Peyer's patch (tissue), 4 donors: ENCODE measurements around the gene C10orf53.

ENCODE experiments used
- POLR2A ChIP-seq, 2 donors: fragments of 450-650 bp; IDR thresholded peaks; one replicate each; pipeline ENCODE4 v1.5.1; 2017; ENCODE audit warnings: antibody characterized with exemption in 2 of 2, mild to moderate bottlenecking in 2 of 2, moderate library complexity in 2 of 2
- TF ChIP-seq, protein P1 (sequence below), 6 experiments: fragments of 450-650 bp in 4 of 6; fragments of 200-600 bp in 2 of 6; sonication (generic) in 1 of 6; IDR thresholded peaks; one replicate each; pipeline ENCODE4 v1.5.1; 2017 to 2019; ENCODE audit warnings: antibody characterized with exemption in 6 of 6, mild to moderate bottlenecking in 3 of 6, moderate library complexity in 1 of 6

DNA sequence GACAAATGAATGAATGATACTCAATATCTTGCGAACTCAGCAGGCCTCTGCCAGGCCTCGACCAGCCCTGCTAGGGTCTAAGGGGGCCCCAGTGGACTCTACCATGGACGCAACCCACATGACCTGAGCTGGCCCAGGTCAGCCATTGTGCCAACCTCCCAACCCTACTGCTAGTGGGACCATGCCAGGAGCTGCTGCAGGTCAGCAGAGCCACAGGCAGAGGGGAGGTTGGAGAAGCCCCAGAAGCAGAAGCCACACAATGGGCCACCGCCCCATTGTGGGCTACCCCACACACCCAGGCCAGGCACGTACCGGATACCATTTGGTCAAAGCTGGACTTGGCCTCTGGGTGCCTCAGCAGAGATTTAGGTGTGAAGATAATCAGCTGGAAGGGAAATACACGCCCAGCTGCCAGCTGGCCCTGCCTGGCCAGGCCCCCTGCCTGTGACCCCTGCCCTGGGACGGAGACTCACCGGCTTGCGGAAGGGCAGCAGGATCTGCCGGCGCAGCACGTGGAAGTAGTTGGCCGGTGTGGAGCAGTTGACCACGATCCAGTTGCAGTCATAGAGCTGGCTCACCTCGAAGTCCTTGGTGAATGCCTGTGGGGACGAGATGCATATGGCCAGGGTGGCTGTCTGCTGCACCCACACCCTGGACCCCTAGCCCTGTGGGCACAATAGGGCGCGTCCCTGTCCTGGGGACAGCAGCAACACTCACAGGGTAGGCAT, 58.2 kb downstream of the C10orf53 start:
- TF ChIP-seq, protein P1, sequence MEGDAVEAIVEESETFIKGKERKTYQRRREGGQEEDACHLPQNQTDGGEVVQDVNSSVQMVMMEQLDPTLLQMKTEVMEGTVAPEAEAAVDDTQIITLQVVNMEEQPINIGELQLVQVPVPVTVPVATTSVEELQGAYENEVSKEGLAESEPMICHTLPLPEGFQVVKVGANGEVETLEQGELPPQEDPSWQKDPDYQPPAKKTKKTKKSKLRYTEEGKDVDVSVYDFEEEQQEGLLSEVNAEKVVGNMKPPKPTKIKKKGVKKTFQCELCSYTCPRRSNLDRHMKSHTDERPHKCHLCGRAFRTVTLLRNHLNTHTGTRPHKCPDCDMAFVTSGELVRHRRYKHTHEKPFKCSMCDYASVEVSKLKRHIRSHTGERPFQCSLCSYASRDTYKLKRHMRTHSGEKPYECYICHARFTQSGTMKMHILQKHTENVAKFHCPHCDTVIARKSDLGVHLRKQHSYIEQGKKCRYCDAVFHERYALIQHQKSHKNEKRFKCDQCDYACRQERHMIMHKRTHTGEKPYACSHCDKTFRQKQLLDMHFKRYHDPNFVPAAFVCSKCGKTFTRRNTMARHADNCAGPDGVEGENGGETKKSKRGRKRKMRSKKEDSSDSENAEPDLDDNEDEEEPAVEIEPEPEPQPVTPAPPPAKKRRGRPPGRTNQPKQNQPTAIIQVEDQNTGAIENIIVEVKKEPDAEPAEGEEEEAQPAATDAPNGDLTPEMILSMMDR (IDR thresholded peaks at IDR 0.05), result no peak
- TF ChIP-seq POLR2A (IDR thresholded peaks at IDR 0.05), result no peak
